ENCODE data around the gene SPACA7. TPM values are rescaled to one million over a fixed set of nuclear protein-coding genes. Genes with fewer than 3 reads are reported as not detected.

Gene SPACA7
- total and polyA plus RNA-seq, 8 donors, result not detected

GRCh38 chr13:112464720-112465119 is 88.6 kb downstream of the SPACA7 start:
- WGBS, 2 donors, result 84 to 92% methylated on average over 14 of the region's 14 CpGs
- H3K4me3 ChIP-seq, result no peak overlapping the region
- H3K36me3 ChIP-seq, result no peaks in the 10 kb centered on the region
- TF ChIP-seq CTCF (IDR thresholded peaks at IDR 0.05), result no peak
- H3K9me3 ChIP-seq, result no peaks in the 10 kb centered on the region
- FAIRE-seq, result no peak
- H3K4me1 ChIP-seq, result no peaks in the 10 kb centered on the region
- peak in 1 of 6 donors; percentile 15 for DNase-seq
- H3K27me3 ChIP-seq, result no peaks in the 10 kb centered on the region
- ATAC-seq, result no peak
- H3K27ac ChIP-seq, result no peak overlapping the region
- intact Hi-C loops (cut with DNase I), result no loop called here

- intact Hi-C loops (cut with DNase I), result no loop called here
- FAIRE-seq, result no peak
- no peak for TF ChIP-seq CTCF (IDR thresholded peaks at IDR 0.05)
Measured at GRCh38 chr13:112465251-112466131, 89.3 kb downstream of the SPACA7 start.

GRCh38 chr13:112466132-112467058 is 90.2 kb downstream of the SPACA7 start:
- ATAC-seq, result no peak
- FAIRE-seq, result no peak
- DNase-seq, result peak in 1 of 6 donors; percentile 47
- no peak overlapping the region for H3K4me3 ChIP-seq
- no peaks in the 10 kb centered on the region for H3K36me3 ChIP-seq
- no peaks in the 10 kb centered on the region for H3K9me3 ChIP-seq
- no peak for TF ChIP-seq CTCF (IDR thresholded peaks at IDR 0.05)
- 82 to 92% methylated on average over 40 of the region's 40 CpGs for WGBS, 2 donors
- H3K27ac ChIP-seq, result no peak overlapping the region
- H3K4me1 ChIP-seq, result no peaks in the 10 kb centered on the region
- intact Hi-C loops (cut with DNase I), result no loop called here
- no peaks in the 10 kb centered on the region for H3K27me3 ChIP-seq

More at GRCh38 chr13:112465251-112466131, 89.3 kb downstream of the SPACA7 start:
- Histone ChIP-seq H3K9me3 (no peaks in the 10 kb centered on the region), H3K27ac (no peak overlapping the region), H3K4me3 (no peak overlapping the region), H3K4me1 (no peaks in the 10 kb centered on the region), H3K36me3 (no peaks in the 10 kb centered on the region), H3K27me3 (no peaks in the 10 kb centered on the region)
- WGBS, 2 donors, result 76 to 83% methylated on average over 35 of the region's 35 CpGs
- ATAC-seq (no peak), DNase-seq (peak in 1 of 6 donors; percentile 36)

GRCh38 chr13:112467236-112467635 is 91.1 kb downstream of the SPACA7 start:
- 85 to 91% methylated on average over 17 to 19 of the region's 19 CpGs for WGBS, 2 donors
- peak in 1 of 6 donors; percentile 46 for DNase-seq
- FAIRE-seq, result no peak

More at GRCh38 chr13:112467236-112467635, 91.1 kb downstream of the SPACA7 start:
- intact Hi-C loops (cut with DNase I), result no loop called here
- H3K36me3 ChIP-seq, result no peaks in the 10 kb centered on the region
- TF ChIP-seq CTCF (IDR thresholded peaks at IDR 0.05), result no peak
- no peak for ATAC-seq
- H3K27me3 ChIP-seq, result no peaks in the 10 kb centered on the region
- H3K27ac ChIP-seq, result no peak overlapping the region
- H3K9me3 ChIP-seq, result no peaks in the 10 kb centered on the region
- no peak overlapping the region for H3K4me3 ChIP-seq
- no peaks in the 10 kb centered on the region for H3K4me1 ChIP-seq
